ENCODE results near the gene DRC3.

GRCh38 chr17:18037486-18037885 is 64.8 kb downstream of the DRC3 start:
- TF ChIP-seq CTCF (IDR thresholded peaks at IDR 0.05) (no peak), POLR2AphosphoS5 (IDR thresholded peaks at IDR 0.05) (no peak)

Measured in esophagus muscularis mucosa (tissue), 3 donors.